A549 (cell line): ENCODE results near the gene SCAP. TPM values are rescaled to one million over a fixed set of nuclear protein-coding genes. Genes with fewer than 3 reads are reported as not detected.

Experiments
- ATAC-seq, 2 experiments: fragments of 200-7000 bp in 1 of 2; fragments of >200 bp in 1 of 2; cut with Nextera tagmentation in 1 of 2; cut with Tn5 transposase in 1 of 2; 3 replicates each; pipeline versions ENCODE4 v1.8.0 to v1.9.1; 2018 to 2020; ENCODE audit warnings: mild to moderate bottlenecking in 1 of 2, moderate library complexity in 1 of 2
- CTCF ChIA-PET: fragments of 300-600 bp; sonication (Branson Sonifier 250); formaldehyde crosslinking; extraction: SDS; loops from one replicate; lab custom pipeline; 2021; ENCODE audit warnings: antibody characterized with exemption, inconsistent platforms; lab: Yijun Ruan, JAX
- POLR2A ChIA-PET: fragments of 350-600 bp; formaldehyde crosslinking; extraction: SDS; loops from one replicate; lab custom pipeline; 2021; ENCODE audit warnings: antibody characterized with exemption, inconsistent platforms; lab: Yijun Ruan, JAX
- DNase-seq, 2 experiments: peaks; one replicate each; pipeline versions ENCODE4 v3.0.0 to v3.0.0-alpha.2; 2011 to 2016; ENCODE audit warnings: low read depth in 1 of 2, low spot score in 1 of 2
- FAIRE-seq: peaks from 2 replicates; lab custom pipeline; 2011; peaks lifted over from hg19 to GRCh38; lab: Jason Lieb, UNC
- H3K27ac ChIP-seq, 2 experiments: fragments of >200 bp; sonication (Bioruptor Twin); formaldehyde crosslinking; 3 replicates each; pipeline ENCODE4 v1.5.1; 2016 to 2017
- H3K4me1 ChIP-seq: fragments of >200 bp; sonication (Bioruptor Twin); formaldehyde crosslinking; 3 replicates; pipeline ENCODE4 v1.6.1; 2016
- H3K4me2 ChIP-seq: fragments of >200 bp; sonication (Bioruptor Twin); formaldehyde crosslinking; 3 replicates; pipeline ENCODE4 v1.6.1; 2016
- H3K4me3 ChIP-seq: fragments of >200 bp; sonication (Bioruptor Twin); formaldehyde crosslinking; 3 replicates; pipeline ENCODE4 v1.5.1; 2016
- H3K9me3 ChIP-seq: fragments of >200 bp; sonication (Bioruptor Twin); formaldehyde crosslinking; 3 replicates; pipeline ENCODE4 v1.6.1; 2016
- CBX8 ChIP-seq: fragments of 200-600 bp; sonication (generic); IDR thresholded peaks from 2 replicates; pipeline ENCODE4 v1.6.1; 2016
- CHD4 ChIP-seq: fragments of 200-600 bp; sonication (generic); IDR thresholded peaks from 2 replicates; pipeline ENCODE4 v1.6.1; 2016; ENCODE audit warnings: antibody characterized with exemption, mild to moderate bottlenecking, borderline replicate concordance
- ESRRA ChIP-seq: fragments of 150-350 bp; IDR thresholded peaks from 2 replicates; pipeline ENCODE4 v1.6.1; 2014; ENCODE audit warnings: mild to moderate bottlenecking, low read length, borderline replicate concordance
- FOSL2 ChIP-seq, 2 experiments: fragments of 450-650 bp in 1 of 2; fragments of >200 bp in 1 of 2; sonication (Bioruptor Twin) in 1 of 2; formaldehyde crosslinking; IDR thresholded peaks; 2 replicates each; pipeline versions ENCODE4 v1.5.0 to v1.6.1; 2016 to 2020; ENCODE audit warnings: mild to moderate bottlenecking in 1 of 2, moderate library complexity in 1 of 2
- HOXA7 ChIP-seq: fragments of 250-450 bp; sonication (Bioruptor Pico); IDR thresholded peaks from 2 replicates; pipeline ENCODE4 v1.5.0; 2020; ENCODE audit warnings: mild to moderate bottlenecking, moderate library complexity
- MAX ChIP-seq: IDR thresholded peaks from 2 replicates; pipeline ENCODE4 v1.6.1; 2012
- POLR2AphosphoS2 ChIP-seq: conservative IDR thresholded peaks from 2 replicates; pipeline ENCODE4 v1.6.1; 2012; ENCODE audit warnings: low read length, improper control_type of control experiment, inconsistent platforms
- RAD21 ChIP-seq, 2 experiments: fragments of >200 bp in 1 of 2; sonication (Bioruptor Twin) in 1 of 2; formaldehyde crosslinking in 1 of 2; IDR thresholded peaks in 1 of 2; conservative IDR thresholded peaks in 1 of 2; 2 replicates in 1 of 2; 3 replicates in 1 of 2; pipeline ENCODE4 v1.6.1; 2012 to 2018; ENCODE audit warnings: inconsistent platforms in 1 of 2
- RCOR1 ChIP-seq: fragments of 150-350 bp; IDR thresholded peaks from 2 replicates; pipeline ENCODE4 v1.6.1; 2014; ENCODE audit warnings: antibody characterized with exemption, low read length, low read depth
- SMC3 ChIP-seq: fragments of >200 bp; sonication (Bioruptor Twin); formaldehyde crosslinking; IDR thresholded peaks from 3 replicates; pipeline ENCODE4 v1.6.1; 2018; ENCODE audit warnings: inconsistent platforms
- SREBF2 ChIP-seq: fragments of 450-650 bp; IDR thresholded peaks from 2 replicates; pipeline ENCODE4 v1.6.1; 2014; ENCODE audit warnings: mild to moderate bottlenecking, moderate library complexity
- WGBS: methylation state at CpG from one replicate; pipeline ENCODE4 v1.1.6; 2017; ENCODE audit errors: missing lambda C conversion rate; 5-methylcytosine and 5-hydroxymethylcytosine counted together
- polyA plus RNA-seq, 4 experiments: library from polyadenylated mRNA; depleted of rRNA in 3 of 4; stranded (reverse); fragments of >200 nt; fragmentation: RNase III in 1 of 4; extraction: RNeasy Plus Mini Kit Qiagen cat#74134 plus additional on column Dnase treatment in 1 of 4; gene quantifications; 2 replicates in 3 of 4; 3 replicates in 1 of 4; pipeline ENCODE4 v1.2.3, GENCODE V29; 2011 to 2017
- TF ChIP-seq, protein P1 (sequence below): IDR thresholded peaks from 2 replicates; pipeline ENCODE4 v1.6.1; 2012
- TF ChIP-seq, protein P2 (sequence below): fragments of >200 bp; sonication (Bioruptor Twin); formaldehyde crosslinking; IDR thresholded peaks from 3 replicates; pipeline ENCODE4 v1.5.1; 2016

SCAP gene
- polyA plus RNA-seq, 2 of the 4 experiments (the other 2 are of a cell fraction): 12.9 to 25.9 TPM

DNA sequence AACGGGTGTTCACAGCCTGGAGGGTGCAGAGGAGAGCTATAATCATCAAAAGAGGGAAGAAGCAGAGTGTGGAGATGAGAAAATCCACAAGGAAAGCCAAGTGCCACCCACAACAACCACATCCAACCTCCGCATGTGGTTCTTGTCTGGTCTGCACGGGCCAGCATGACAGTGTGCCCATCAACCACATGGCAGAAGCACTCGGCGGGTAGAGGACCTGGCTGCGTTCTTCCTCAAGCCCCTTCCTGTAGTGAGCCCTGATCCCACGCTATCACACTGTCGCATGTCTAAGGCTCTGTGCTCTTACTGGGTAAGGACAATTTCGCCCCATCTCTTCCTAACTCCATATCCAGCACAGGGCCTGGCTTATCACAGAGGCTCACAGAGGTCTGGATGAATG is 53.0 kb downstream of the SCAP start (continued):
- no peak for TF ChIP-seq CBX8
- TF ChIP-seq, protein P1, sequence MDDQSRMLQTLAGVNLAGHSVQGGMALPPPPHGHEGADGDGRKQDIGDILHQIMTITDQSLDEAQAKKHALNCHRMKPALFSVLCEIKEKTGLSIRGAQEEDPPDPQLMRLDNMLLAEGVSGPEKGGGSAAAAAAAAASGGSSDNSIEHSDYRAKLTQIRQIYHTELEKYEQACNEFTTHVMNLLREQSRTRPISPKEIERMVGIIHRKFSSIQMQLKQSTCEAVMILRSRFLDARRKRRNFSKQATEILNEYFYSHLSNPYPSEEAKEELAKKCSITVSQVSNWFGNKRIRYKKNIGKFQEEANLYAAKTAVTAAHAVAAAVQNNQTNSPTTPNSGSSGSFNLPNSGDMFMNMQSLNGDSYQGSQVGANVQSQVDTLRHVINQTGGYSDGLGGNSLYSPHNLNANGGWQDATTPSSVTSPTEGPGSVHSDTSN: no peak

GRCh38 chr3:47421741-47422649 is 53.7 kb downstream of the SCAP start:
- TF ChIP-seq MAX (peak; percentile 61), FOSL2 (IDR thresholded peaks at IDR 0.05) (no peak), FOSL2 (CRISPR knock-in tag; IDR thresholded peaks at IDR 0.05) (peak; percentile 43; the same call in 1 of the 2 replicates), RAD21 (conservative IDR thresholded peaks at IDR 0.05 in 1 of 2, IDR thresholded peaks at IDR 0.05 in 1 of 2) (peak; percentile 23 to 36; a peak in 2 of 5 replicates), CHD4 (no peak), SMC3 (0 out of 3 replicates have a peak, but pooled peaks have one; percentile 5), RCOR1 (no peak)
- TF ChIP-seq, protein P2, sequence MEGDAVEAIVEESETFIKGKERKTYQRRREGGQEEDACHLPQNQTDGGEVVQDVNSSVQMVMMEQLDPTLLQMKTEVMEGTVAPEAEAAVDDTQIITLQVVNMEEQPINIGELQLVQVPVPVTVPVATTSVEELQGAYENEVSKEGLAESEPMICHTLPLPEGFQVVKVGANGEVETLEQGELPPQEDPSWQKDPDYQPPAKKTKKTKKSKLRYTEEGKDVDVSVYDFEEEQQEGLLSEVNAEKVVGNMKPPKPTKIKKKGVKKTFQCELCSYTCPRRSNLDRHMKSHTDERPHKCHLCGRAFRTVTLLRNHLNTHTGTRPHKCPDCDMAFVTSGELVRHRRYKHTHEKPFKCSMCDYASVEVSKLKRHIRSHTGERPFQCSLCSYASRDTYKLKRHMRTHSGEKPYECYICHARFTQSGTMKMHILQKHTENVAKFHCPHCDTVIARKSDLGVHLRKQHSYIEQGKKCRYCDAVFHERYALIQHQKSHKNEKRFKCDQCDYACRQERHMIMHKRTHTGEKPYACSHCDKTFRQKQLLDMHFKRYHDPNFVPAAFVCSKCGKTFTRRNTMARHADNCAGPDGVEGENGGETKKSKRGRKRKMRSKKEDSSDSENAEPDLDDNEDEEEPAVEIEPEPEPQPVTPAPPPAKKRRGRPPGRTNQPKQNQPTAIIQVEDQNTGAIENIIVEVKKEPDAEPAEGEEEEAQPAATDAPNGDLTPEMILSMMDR: peak; percentile 27; the same call in 1 of the 3 replicates
- no peak overlapping the region for H3K4me3 ChIP-seq
- DNase-seq: peak; percentile 47 to 55
- CTCF ChIA-PET: interaction anchor here (1.0 to 5.7 kb wide), 28 partner anchors 8 to 730 kb away, joined by 3 to 34 read pairs (median 6); partner anchors contain the start of genes ELP6 and SCAP
- H3K4me2 ChIP-seq: no peak overlapping the region
- FAIRE-seq: no peak
- H3K4me1 ChIP-seq: 0 out of 3 replicates have a peak, but pooled peaks cover 7% of the 10 kb centered on the region
- peak overlapping the region; percentile 52 to 72; a peak in 3 of 6 replicates for H3K27ac ChIP-seq
- H3K9me3 ChIP-seq: no peaks in the 10 kb centered on the region
- POLR2A ChIA-PET: interaction anchor here (1.0 kb wide), 1 partner anchor 9 kb away, joined by 3 read pairs; no protein-coding TSS in a partner anchor
- peak; percentile 32 to 58; a peak in 3 of 6 replicates for ATAC-seq
- 98% methylated on average over 7 of the region's 13 CpGs for WGBS

DNA sequence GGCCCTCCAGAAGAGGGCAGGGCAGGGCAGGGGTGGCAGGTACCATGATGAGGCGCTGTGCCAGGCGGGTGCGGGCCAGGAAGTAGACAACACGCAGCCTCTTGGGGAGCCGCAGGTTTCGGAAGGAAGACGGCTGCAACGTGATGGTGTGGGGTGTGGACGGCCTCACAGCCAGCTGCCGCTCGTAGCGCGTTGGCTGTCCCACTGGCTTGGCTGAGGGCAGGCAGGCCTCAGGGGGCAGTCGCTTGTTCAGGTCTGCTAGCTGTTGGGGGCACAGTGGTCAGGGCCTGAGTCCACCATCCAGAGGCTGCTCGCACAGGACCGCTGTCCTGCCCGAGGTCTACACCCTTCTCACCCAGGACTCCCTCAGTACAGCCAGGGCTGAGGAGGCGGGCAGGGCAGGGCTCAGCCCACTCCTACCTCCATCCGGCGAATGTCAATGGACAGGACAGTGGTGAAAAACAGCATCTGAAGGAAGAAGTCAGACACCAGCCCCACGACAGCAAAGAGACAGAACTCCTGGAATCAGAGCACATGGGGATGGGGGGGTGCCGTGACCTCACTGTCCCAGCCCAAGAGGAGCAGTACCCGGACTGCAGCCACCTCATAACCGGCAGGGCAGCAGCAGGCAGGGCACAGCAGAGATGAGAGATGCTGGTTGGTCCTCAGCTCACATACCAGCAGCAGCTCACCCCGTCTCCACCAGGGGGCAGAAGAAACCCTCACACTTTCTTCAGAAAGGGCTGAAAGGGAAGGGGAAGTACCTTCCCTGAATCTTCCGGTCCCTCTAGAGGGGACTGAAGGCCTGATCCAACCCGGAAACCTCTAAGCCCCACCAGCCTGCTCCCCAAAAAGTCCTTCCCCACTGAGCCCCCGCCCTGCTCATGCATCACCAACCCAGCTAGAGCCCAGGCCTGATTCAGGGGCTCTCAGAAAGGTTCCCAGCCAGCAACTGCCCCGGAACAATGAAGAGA is 54.9 kb downstream of the SCAP start:
- no peaks in the 10 kb centered on the region for H3K9me3 ChIP-seq
- CTCF ChIA-PET: interaction anchor here (0.7 to 5.7 kb wide), 33 partner anchors 9 to 731 kb away, joined by 3 to 34 read pairs (median 5); partner anchors contain the start of genes ELP6 and SCAP
- H3K4me2 ChIP-seq: peak overlapping the region; percentile 41; the same call in 1 of the 3 replicates
- peak overlapping the region; percentile 52 to 72; a peak in 5 of 6 replicates for H3K27ac ChIP-seq
- peak; percentile 59 for FAIRE-seq
- no peak for TF ChIP-seq SREBF2
- no peak for TF ChIP-seq HOXA7
- peak; percentile 65 for TF ChIP-seq SMC3
- peak; percentile 71 to 73; a peak in 4 of 5 replicates for TF ChIP-seq RAD21 (conservative IDR thresholded peaks at IDR 0.05 in 1 of 2, IDR thresholded peaks at IDR 0.05 in 1 of 2)
- TF ChIP-seq POLR2AphosphoS2: peak; percentile 63; the same call in 1 of the 2 replicates
- TF ChIP-seq, protein P2: peak; percentile 69
- no peak for TF ChIP-seq ESRRA
- TF ChIP-seq, all 56 proteins: peak for 4
- POLR2A ChIA-PET: no interaction called here
- DNase-seq: peak; percentile 80 to 83
- Histone ChIP-seq H3K4me3 (no peak overlapping the region), H3K4me1 (0 out of 3 replicates have a peak, but pooled peaks cover 7% of the 10 kb centered on the region)
- ATAC-seq: peak; percentile 68 to 83
- 61% methylated on average over 18 of the region's 29 CpGs for WGBS
